GM12892 (cell line): ENCODE measurements around the gene HES1.

Source experiments
- DNase-seq: peaks from one replicate; pipeline ENCODE4 v3.0.0; 2011; ENCODE audit not compliant: insufficient read length
- FAIRE-seq: peaks from 2 replicates; lab custom pipeline; 2011; peaks lifted over from hg19 to GRCh38; lab: Jason Lieb, UNC
- POLR2A ChIP-seq: IDR thresholded peaks from 2 replicates; pipeline ENCODE4 v1.6.1; 2011; ENCODE audit warnings: low read depth, low read length, control low read depth
- POLR2AphosphoS5 ChIP-seq: IDR thresholded peaks from 2 replicates; pipeline ENCODE4 v1.6.1; 2011; ENCODE audit warnings: low read depth, low read length, control low read depth
- TAF1 ChIP-seq: IDR thresholded peaks from 2 replicates; pipeline ENCODE4 v1.6.1; 2011; ENCODE audit warnings: low read depth, mild to moderate bottlenecking, control low read depth, low read length, borderline replicate concordance

The HES1 gene

GRCh38 chr3:194158942-194159439 lies 23.0 kb downstream of the HES1 start:
- FAIRE-seq (no peak), DNase-seq (no peak)
- no peak for TF ChIP-seq POLR2AphosphoS5
- TF ChIP-seq TAF1, result no peak
- TF ChIP-seq POLR2A, result no peak

GRCh38 chr3:194160158-194160557 lies 24.2 kb downstream of the HES1 start:
- TF ChIP-seq TAF1, result no peak
- no peak for TF ChIP-seq POLR2AphosphoS5
- TF ChIP-seq POLR2A, result no peak
- DNase-seq (no peak), FAIRE-seq (no peak)

- DNase-seq (no peak), FAIRE-seq (no peak)
- no peak for TF ChIP-seq POLR2AphosphoS5
- TF ChIP-seq TAF1, result no peak
- no peak for TF ChIP-seq POLR2A
Observed at GRCh38 chr3:194161131-194162045, 25.4 kb downstream of the HES1 start.

- no peak for DNase-seq
- TF ChIP-seq POLR2AphosphoS5, result no peak
- no peak for TF ChIP-seq POLR2A
- no peak for TF ChIP-seq TAF1
- no peak for FAIRE-seq
Observed at GRCh38 chr3:194162070-194162678, 26.2 kb downstream of the HES1 start.

GRCh38 chr3:194162817-194163584 lies 27.1 kb downstream of the HES1 start:
- FAIRE-seq (no peak), DNase-seq (no peak)
- TF ChIP-seq TAF1, result no peak
- TF ChIP-seq POLR2A, result no peak
- TF ChIP-seq POLR2AphosphoS5, result no peak

- FAIRE-seq, result no peak
- DNase-seq, result no peak
- TF ChIP-seq POLR2A (no peak), TAF1 (no peak), POLR2AphosphoS5 (no peak)
Observed at GRCh38 chr3:194163697-194164096, 27.7 kb downstream of the HES1 start.

- TF ChIP-seq POLR2A (no peak), POLR2AphosphoS5 (no peak), TAF1 (no peak)
- FAIRE-seq (no peak), DNase-seq (no peak)
Observed at GRCh38 chr3:194164861-194165260, 28.9 kb downstream of the HES1 start.

- FAIRE-seq (no peak), DNase-seq (no peak)
- TF ChIP-seq POLR2AphosphoS5 (no peak), TAF1 (no peak), POLR2A (no peak)
Observed at GRCh38 chr3:194165271-194166018, 29.5 kb downstream of the HES1 start.

- FAIRE-seq, result no peak
Observed at GRCh38 chr3:194166682-194167479, 30.9 kb downstream of the HES1 start.

More at GRCh38 chr3:194166682-194167479, 30.9 kb downstream of the HES1 start:
- TF ChIP-seq POLR2A (no peak), POLR2AphosphoS5 (no peak), TAF1 (no peak)
- DNase-seq, result no peak
